Inflammatory macrophage treated with lipopolysaccharide for 4 hours (primary cell): ENCODE measurements around the gene SHH.

Source experiments
- DNase-seq: peaks from one replicate; pipeline ENCODE4 v3.0.0-alpha.2; 2020

The SHH gene

GRCh38 chr7:155804897-155805825 is 7.1 kb downstream of the SHH start:
- DNase-seq: peak; percentile 12

- DNase-seq: no peak
Observed at GRCh38 chr7:155804431-155804831, 7.8 kb downstream of the SHH start.

- DNase-seq: no peak
Observed at GRCh38 chr7:155803418-155804376, 8.6 kb downstream of the SHH start.

- no peak for DNase-seq
Observed at GRCh38 chr7:155802906-155803417, 9.3 kb downstream of the SHH start.

- no peak for DNase-seq
Observed at GRCh38 chr7:155802291-155802690, 10.0 kb downstream of the SHH start.

- no peak for DNase-seq
Observed at GRCh38 chr7:155800741-155801267, 11.5 kb downstream of the SHH start.

- no peak for DNase-seq
Observed at GRCh38 chr7:155800301-155800700, 12.0 kb downstream of the SHH start.

- no peak for DNase-seq
Observed at GRCh38 chr7:155799514-155799913, 12.7 kb downstream of the SHH start.

- DNase-seq: peak; percentile 7
Observed at GRCh38 chr7:155798673-155799439, 13.4 kb downstream of the SHH start.

GRCh38 chr7:155797262-155798250 is 14.7 kb downstream of the SHH start:
- no peak for DNase-seq

- peak; percentile 10 for DNase-seq
Observed at GRCh38 chr7:155796381-155797261, 15.6 kb downstream of the SHH start.

- DNase-seq: no peak
Observed at GRCh38 chr7:155795951-155796350, 16.3 kb downstream of the SHH start.

GRCh38 chr7:155795401-155795800 is 16.9 kb downstream of the SHH start:
- no peak for DNase-seq

GRCh38 chr7:155794196-155794595 is 18.1 kb downstream of the SHH start:
- no peak for DNase-seq

- DNase-seq: no peak
Observed at GRCh38 chr7:155793720-155794119, 18.5 kb downstream of the SHH start.

GRCh38 chr7:155792999-155793560 is 19.2 kb downstream of the SHH start:
- DNase-seq: no peak

- DNase-seq: no peak
Observed at GRCh38 chr7:155792315-155792960, 19.8 kb downstream of the SHH start.

- no peak for DNase-seq
Observed at GRCh38 chr7:155791836-155792235, 20.4 kb downstream of the SHH start.

GRCh38 chr7:155791214-155791737 is 21.0 kb downstream of the SHH start:
- DNase-seq: no peak
